Parathyroid adenoma (tissue), 2 donors: Measurements from ENCODE around the gene RRAD.
A peak's percentile ranks its signal among the peaks of the same experiment; 100 is the strongest.

Source experiments
- H2AFZ ChIP-seq: fragments of 300-600 bp; sonication (generic); one replicate; pipeline ENCODE4 v1.7.0; 2017; ENCODE audit warnings: antibody characterized with exemption, mild to moderate bottlenecking
- H3K27ac ChIP-seq: fragments of 300-600 bp; sonication (generic); one replicate; pipeline ENCODE4 v1.7.0; 2017
- H3K27me3 ChIP-seq: fragments of 300-600 bp; sonication (generic); one replicate; pipeline ENCODE4 v1.7.0; 2017; ENCODE audit warnings: low read length; ENCODE audit not compliant: control insufficient read depth, insufficient read depth
- H3K36me3 ChIP-seq: fragments of 300-600 bp; sonication (generic); one replicate; pipeline ENCODE4 v1.7.0; 2017; ENCODE audit warnings: low read length; ENCODE audit not compliant: control insufficient read depth, insufficient read depth
- H3K4me1 ChIP-seq: fragments of 300-600 bp; sonication (generic); one replicate; pipeline ENCODE4 v1.7.0; 2017; ENCODE audit warnings: control low read depth
- H3K4me2 ChIP-seq: fragments of 300-600 bp; sonication (generic); one replicate; pipeline ENCODE4 v1.7.0; 2017; ENCODE audit warnings: low read length
- H3K4me3 ChIP-seq: fragments of 300-600 bp; sonication (generic); one replicate; pipeline ENCODE4 v1.7.0; 2017; ENCODE audit warnings: low read depth, low read length
- H3K79me2 ChIP-seq: fragments of 300-600 bp; sonication (generic); one replicate; pipeline ENCODE4 v1.7.0; 2017; ENCODE audit warnings: control low read depth
- H3K9ac ChIP-seq: fragments of 300-600 bp; sonication (generic); one replicate; pipeline ENCODE4 v1.7.0; 2017; ENCODE audit warnings: mild to moderate bottlenecking
- H3K9me3 ChIP-seq: fragments of 300-600 bp; sonication (generic); one replicate; pipeline ENCODE4 v1.7.0; 2017; ENCODE audit warnings: low read length; ENCODE audit not compliant: control insufficient read depth
- TF ChIP-seq, protein P1 (sequence below): fragments of 300-600 bp; sonication (generic); IDR thresholded peaks from one replicate; pipeline ENCODE4 v1.7.0; 2017; ENCODE audit warnings: antibody characterized with exemption, mild to moderate bottlenecking
- donor health status: primary hyperparathyroidism.

RRAD gene

DNA sequence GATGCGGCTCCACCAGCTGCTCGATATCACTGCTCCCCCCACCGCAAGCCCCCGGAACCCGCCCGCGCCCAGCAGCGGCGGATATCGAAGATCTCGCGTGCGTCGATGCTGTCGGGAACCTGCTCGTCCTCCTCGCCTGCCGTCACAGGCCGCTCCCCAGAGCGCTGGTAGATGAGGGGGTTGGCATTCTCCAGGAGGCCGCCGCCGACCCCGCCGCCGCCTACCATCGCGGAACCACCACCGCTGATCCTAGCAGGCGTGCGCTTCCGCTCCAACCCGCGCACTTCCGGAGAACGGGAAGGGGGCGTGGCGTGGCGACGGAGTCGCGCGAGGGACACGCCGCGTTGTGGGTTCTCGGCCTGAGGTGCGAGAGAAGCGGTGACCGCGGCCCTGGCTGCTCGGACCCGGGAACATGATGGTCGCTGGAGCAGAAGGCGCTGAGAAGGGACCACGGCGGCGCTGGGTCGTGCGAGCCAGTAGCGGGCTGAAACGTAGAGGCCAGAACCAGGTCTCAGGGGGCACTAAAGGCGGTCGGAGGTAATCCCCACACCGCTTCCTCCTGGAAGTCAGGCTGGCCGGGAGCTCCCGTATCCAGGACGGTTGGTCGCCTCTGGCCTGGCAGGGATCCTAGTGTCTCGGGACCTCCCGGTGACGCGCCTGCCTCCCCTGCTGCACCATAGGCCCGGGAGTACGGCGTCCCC is 9.0 kb upstream of the RRAD start, which contains the start of gene CIAO2B:
TSS of gene CIAO2B (minus strand) at position 265 of the 701 bp plus-strand sequence. CDS start at position 227, 38 bp downstream.
- Histone ChIP-seq H3K9me3 (no peaks in the 10 kb centered on the region), H3K79me2 (peaks cover 13% of the 10 kb centered on the region), H3K4me3 (peak within 1 kb of the TSS; percentile 99), H3K27ac (peak within 1 kb of the TSS; percentile 98), H3K4me1 (peaks cover 17% of the 10 kb centered on the region), H3K27me3 (no peaks in the 10 kb centered on the region), H3K36me3 (no peaks in the 10 kb centered on the region), H3K9ac (peak within 1 kb of the TSS; percentile 98), H3K4me2 (peak within 1 kb of the TSS; percentile 100), H2AFZ (peak within 1 kb of the TSS; percentile 92)
- TF ChIP-seq, protein P1, sequence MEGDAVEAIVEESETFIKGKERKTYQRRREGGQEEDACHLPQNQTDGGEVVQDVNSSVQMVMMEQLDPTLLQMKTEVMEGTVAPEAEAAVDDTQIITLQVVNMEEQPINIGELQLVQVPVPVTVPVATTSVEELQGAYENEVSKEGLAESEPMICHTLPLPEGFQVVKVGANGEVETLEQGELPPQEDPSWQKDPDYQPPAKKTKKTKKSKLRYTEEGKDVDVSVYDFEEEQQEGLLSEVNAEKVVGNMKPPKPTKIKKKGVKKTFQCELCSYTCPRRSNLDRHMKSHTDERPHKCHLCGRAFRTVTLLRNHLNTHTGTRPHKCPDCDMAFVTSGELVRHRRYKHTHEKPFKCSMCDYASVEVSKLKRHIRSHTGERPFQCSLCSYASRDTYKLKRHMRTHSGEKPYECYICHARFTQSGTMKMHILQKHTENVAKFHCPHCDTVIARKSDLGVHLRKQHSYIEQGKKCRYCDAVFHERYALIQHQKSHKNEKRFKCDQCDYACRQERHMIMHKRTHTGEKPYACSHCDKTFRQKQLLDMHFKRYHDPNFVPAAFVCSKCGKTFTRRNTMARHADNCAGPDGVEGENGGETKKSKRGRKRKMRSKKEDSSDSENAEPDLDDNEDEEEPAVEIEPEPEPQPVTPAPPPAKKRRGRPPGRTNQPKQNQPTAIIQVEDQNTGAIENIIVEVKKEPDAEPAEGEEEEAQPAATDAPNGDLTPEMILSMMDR: no peak

DNA sequence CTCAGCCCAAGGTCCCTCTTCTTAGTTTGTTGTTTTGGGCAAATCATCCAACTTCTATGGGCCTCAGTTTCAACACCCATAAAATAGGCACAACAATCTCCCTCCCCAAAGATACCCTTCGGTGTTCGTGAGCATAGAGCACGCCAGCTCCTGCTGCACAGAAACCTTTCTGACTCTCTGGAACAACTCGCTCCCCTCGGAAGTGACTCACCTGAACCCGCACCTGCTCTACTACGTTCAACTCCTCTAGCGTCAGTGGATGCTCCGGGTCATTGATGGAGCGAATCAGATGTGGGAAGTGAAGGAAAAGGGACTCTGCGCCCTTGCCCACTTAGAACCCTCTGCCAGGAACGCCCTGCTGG is 8.4 kb upstream of the RRAD start:
- H3K79me2 ChIP-seq: peaks cover 13% of the 10 kb centered on the region
- peak overlapping the region; percentile 100 for H3K4me2 ChIP-seq
- no peaks in the 10 kb centered on the region for H3K36me3 ChIP-seq
- peaks cover 17% of the 10 kb centered on the region for H3K4me1 ChIP-seq
- H3K9me3 ChIP-seq: no peaks in the 10 kb centered on the region
- H3K4me3 ChIP-seq: peak overlapping the region; percentile 99
- H3K27me3 ChIP-seq: no peaks in the 10 kb centered on the region
- H3K9ac ChIP-seq: peak overlapping the region; percentile 98
- TF ChIP-seq, protein P1: no peak
- H3K27ac ChIP-seq: peak overlapping the region; percentile 98
- H2AFZ ChIP-seq: peak overlapping the region; percentile 92

DNA sequence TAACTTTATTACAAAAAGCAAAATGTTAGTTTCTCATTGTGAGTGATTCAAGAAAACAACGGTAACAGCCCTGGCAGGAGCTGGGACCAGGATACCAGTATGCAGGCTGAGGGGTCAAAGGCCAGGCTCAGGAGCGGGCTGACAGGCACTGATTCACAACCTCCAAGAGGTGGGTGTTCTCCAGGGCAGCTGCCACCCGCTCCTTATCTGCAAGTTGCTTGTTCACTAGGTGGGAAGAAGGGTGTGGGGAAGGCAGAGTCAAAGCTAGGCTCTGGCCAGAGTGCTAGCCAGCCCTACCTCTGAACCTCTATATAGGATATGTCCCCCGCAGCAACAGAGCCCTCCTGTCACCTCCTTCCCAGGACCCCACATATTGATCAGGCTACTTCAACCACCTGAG is 6.7 kb upstream of the RRAD start:
- H3K79me2 ChIP-seq: peaks cover 13% of the 10 kb centered on the region
- TF ChIP-seq, protein P1: no peak
- H3K27me3 ChIP-seq: no peaks in the 10 kb centered on the region
- H3K4me3 ChIP-seq: no peak overlapping the region
- H3K4me1 ChIP-seq: peaks cover 17% of the 10 kb centered on the region
- H3K9me3 ChIP-seq: no peaks in the 10 kb centered on the region
- no peak overlapping the region for H3K9ac ChIP-seq
- H3K4me2 ChIP-seq: no peak overlapping the region
- H2AFZ ChIP-seq: no peak overlapping the region
- no peaks in the 10 kb centered on the region for H3K36me3 ChIP-seq
- H3K27ac ChIP-seq: no peak overlapping the region

DNA sequence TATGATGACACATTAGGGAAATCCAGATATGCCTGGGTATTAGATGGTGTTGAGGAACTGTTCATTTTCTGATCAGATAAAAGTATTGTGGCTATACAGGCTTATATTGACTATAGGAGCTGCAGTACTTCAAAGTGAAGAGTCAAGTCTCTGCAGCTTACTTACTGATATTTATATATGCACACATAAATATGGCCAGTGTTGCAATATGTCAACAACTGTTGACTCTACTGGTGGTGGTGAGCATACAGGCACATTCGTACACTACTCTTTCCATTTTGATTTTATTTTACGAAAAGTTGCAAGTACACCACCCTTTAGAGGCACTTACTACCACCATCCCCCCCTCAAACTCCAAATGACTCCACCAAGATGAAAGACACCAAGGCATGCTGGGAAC is 6.3 kb upstream of the RRAD start:
- no peak overlapping the region for H3K27ac ChIP-seq
- H3K79me2 ChIP-seq: peaks cover 13% of the 10 kb centered on the region
- no peak overlapping the region for H2AFZ ChIP-seq
- peaks cover 17% of the 10 kb centered on the region for H3K4me1 ChIP-seq
- no peak overlapping the region for H3K4me2 ChIP-seq
- H3K4me3 ChIP-seq: no peak overlapping the region
- TF ChIP-seq, protein P1: no peak
- no peaks in the 10 kb centered on the region for H3K36me3 ChIP-seq
- no peaks in the 10 kb centered on the region for H3K27me3 ChIP-seq
- H3K9me3 ChIP-seq: no peaks in the 10 kb centered on the region
- H3K9ac ChIP-seq: no peak overlapping the region

DNA sequence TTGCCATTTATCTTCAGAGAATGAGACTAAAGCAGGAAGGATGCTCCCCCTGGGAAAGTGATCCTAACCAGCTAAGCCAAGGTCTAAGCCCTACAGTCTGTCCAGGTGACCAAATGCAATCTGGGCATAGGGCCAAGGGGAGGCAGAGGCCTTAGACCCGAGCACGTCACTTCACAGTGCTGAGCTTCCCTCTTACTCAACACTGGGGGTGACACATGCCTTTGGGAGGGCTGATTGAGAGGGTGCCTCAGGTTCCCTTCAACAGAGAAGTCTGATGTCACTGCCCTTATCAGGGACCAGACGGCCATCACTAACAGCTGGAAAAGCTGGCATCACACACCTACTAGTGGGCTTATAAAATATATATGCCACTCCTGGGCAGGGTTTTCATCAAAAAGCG is 4.9 kb upstream of the RRAD start:
- H3K27ac ChIP-seq: no peak overlapping the region

More for the DNA sequence above, 4.9 kb upstream of the RRAD start:
- H3K4me3 ChIP-seq: no peak overlapping the region
- H3K36me3 ChIP-seq: no peaks in the 10 kb centered on the region
- H3K4me2 ChIP-seq: no peak overlapping the region
- TF ChIP-seq, protein P1: no peak
- peaks cover 7% of the 10 kb centered on the region for H3K79me2 ChIP-seq
- no peaks in the 10 kb centered on the region for H3K9me3 ChIP-seq
- H3K27me3 ChIP-seq: no peaks in the 10 kb centered on the region
- H2AFZ ChIP-seq: no peak overlapping the region
- peaks cover 14% of the 10 kb centered on the region for H3K4me1 ChIP-seq
- no peak overlapping the region for H3K9ac ChIP-seq
